K562 (cell line): ENCODE results near the gene SPATA45. TPM values are rescaled to one million over a fixed set of nuclear protein-coding genes. Genes with fewer than 3 reads are reported as not detected.

Experiments
- ADNP ChIP-seq: fragments of 200-800 bp; sonication (Bioruptor generic); IDR thresholded peaks from 2 replicates; pipeline ENCODE4 v1.6.1; 2016; ENCODE audit warnings: missing genetic modification characterization, missing compliant biosample characterization
- CHD2 ChIP-seq: IDR thresholded peaks from 2 replicates; pipeline ENCODE4 v1.6.1; 2011; ENCODE audit warnings: low read depth, low read length
- PHF8 ChIP-seq: fragments of 200-600 bp; sonication (generic); IDR thresholded peaks from 2 replicates; pipeline ENCODE4 v1.6.1; 2012; ENCODE audit warnings: mixed run types, mild to moderate bottlenecking, inconsistent platforms, low read length, moderate library complexity, borderline replicate concordance
- TBL1XR1 ChIP-seq, 2 experiments: IDR thresholded peaks; 2 replicates each; pipeline ENCODE4 v1.6.1; 2012; ENCODE audit warnings: improper control_type of control experiment in 2 of 2, low read length in 2 of 2, mild to moderate bottlenecking in 1 of 2
- TCF7L2 ChIP-seq: fragments of 150-350 bp; IDR thresholded peaks from 2 replicates; pipeline ENCODE4 v1.6.1; 2016; ENCODE audit warnings: low read depth, mild to moderate bottlenecking, low read length, moderate library complexity
- ZNF408 ChIP-seq: fragments of 250-450 bp; sonication (Bioruptor Pico); IDR thresholded peaks from 2 replicates; pipeline ENCODE4 v1.4.0; 2020; ENCODE audit warnings: low read depth, mild to moderate bottlenecking, moderate library complexity
- ZNF609 ChIP-seq: sonication (generic); formaldehyde crosslinking; IDR thresholded peaks from 2 replicates; pipeline ENCODE4 v1.8.1; 2023; ENCODE audit warnings: missing genetic modification reagents, mild to moderate bottlenecking, borderline replicate concordance
- polyA plus RNA-seq, 8 experiments: library from polyadenylated mRNA; depleted of rRNA in 4 of 8; stranded (reverse) in 5 of 8; unstranded in 3 of 8; fragments of >200 nt; fragmentation: Nextera tagmentation in 2 of 8; fragmentation: Illumina TruSeq in 1 of 8; extraction: Ambion mirVana in 2 of 8; extraction: Trizol in 1 of 8; gene quantifications; 2 replicates each; pipeline versions ENCODE4 v1.2.1 to v1.2.3, GENCODE V29; 2011 to 2014; ENCODE audit warnings: inconsistent platforms in 1 of 8, missing spikeins in 1 of 8
- total RNA-seq, 7 experiments: library from RNA; depleted of rRNA in 6 of 7; stranded (reverse); fragments of >200 nt in 6 of 7; fragmentation: Illumina TruSeq in 2 of 7; extraction: Trizol in 2 of 7; gene quantifications; 2 replicates each; pipeline versions ENCODE4 v1.2.1 to v1.2.3, GENCODE V29; 2011 to 2021; ENCODE audit warnings: low replicate concordance in 1 of 7
- TF ChIP-seq, protein P1 (sequence below), 2 experiments: fragments of 450-650 bp in 1 of 2; sonication (generic) in 1 of 2; formaldehyde crosslinking in 1 of 2; IDR thresholded peaks; 2 replicates each; pipeline versions ENCODE4 v1.7.1 to v1.9.0; 2016 to 2022; ENCODE audit warnings: inconsistent platforms in 1 of 2, mild to moderate bottlenecking in 1 of 2, missing genetic modification reagents in 1 of 2
- TF ChIP-seq, protein P2 (sequence below): sonication (generic); formaldehyde crosslinking; IDR thresholded peaks from 2 replicates; pipeline ENCODE4 v1.8.1; 2023; ENCODE audit warnings: mild to moderate bottlenecking, missing genetic modification reagents

SPATA45 gene
- total and polyA plus RNA-seq, 9 of the 15 experiments (the other 6 are each of a cell fraction or from before 2014, with no cell fraction given) = 0.18 TPM; not detected in 8

DNA sequence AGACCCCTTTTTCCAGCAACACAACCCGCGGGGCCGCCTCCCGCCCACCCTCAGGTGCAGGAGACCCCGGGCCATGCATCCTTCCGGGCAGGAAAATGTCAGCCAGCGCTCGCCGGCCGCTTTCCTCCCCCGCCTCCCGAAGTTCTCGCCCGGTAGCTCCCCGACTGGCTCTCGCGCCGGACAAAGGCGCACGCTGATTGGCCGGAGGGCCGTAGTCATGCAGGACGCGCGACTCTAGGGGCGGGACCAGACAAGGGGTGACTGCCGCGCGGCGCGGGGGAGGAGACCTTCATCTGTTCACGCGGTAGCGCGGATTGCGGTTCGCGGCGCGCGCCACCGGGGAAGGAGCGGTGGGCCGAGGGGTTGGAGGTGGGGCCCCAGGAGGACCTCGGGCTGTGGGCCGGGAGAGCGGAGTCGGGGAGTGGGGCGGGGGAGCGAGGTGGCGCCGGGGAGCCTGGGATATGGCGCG, 10.6 kb upstream of the SPATA45 start, which contains the start of gene FLVCR1 (continued):
- TF ChIP-seq ZNF609 (CRISPR knock-in tag) = no peak
- no peak for TF ChIP-seq ZNF408 (CRISPR knock-in tag)
- TF ChIP-seq CHD2 = peak; percentile 88
- TF ChIP-seq, protein P1, sequence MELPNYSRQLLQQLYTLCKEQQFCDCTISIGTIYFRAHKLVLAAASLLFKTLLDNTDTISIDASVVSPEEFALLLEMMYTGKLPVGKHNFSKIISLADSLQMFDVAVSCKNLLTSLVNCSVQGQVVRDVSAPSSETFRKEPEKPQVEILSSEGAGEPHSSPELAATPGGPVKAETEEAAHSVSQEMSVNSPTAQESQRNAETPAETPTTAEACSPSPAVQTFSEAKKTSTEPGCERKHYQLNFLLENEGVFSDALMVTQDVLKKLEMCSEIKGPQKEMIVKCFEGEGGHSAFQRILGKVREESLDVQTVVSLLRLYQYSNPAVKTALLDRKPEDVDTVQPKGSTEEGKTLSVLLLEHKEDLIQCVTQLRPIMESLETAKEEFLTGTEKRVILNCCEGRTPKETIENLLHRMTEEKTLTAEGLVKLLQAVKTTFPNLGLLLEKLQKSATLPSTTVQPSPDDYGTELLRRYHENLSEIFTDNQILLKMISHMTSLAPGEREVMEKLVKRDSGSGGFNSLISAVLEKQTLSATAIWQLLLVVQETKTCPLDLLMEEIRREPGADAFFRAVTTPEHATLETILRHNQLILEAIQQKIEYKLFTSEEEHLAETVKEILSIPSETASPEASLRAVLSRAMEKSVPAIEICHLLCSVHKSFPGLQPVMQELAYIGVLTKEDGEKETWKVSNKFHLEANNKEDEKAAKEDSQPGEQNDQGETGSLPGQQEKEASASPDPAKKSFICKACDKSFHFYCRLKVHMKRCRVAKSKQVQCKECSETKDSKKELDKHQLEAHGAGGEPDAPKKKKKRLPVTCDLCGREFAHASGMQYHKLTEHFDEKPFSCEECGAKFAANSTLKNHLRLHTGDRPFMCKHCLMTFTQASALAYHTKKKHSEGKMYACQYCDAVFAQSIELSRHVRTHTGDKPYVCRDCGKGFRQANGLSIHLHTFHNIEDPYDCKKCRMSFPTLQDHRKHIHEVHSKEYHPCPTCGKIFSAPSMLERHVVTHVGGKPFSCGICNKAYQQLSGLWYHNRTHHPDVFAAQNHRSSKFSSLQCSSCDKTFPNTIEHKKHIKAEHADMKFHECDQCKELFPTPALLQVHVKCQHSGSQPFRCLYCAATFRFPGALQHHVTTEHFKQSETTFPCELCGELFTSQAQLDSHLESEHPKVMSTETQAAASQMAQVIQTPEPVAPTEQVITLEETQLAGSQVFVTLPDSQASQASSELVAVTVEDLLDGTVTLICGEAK (IDR thresholded peaks at IDR 0.05) = no peak
- TF ChIP-seq, protein P1 (CRISPR knock-in tag; IDR thresholded peaks at IDR 0.05) = no peak
- TF ChIP-seq PHF8 = peak; percentile 81
- TF ChIP-seq TCF7L2 = no peak
- 0 out of 4 replicates have a peak, but pooled peaks have one; percentile 12 to 32 for TF ChIP-seq TBL1XR1 (IDR thresholded peaks at IDR 0.05; ENCODE audit: low read length in 2 of 2)
- TF ChIP-seq, protein P2, sequence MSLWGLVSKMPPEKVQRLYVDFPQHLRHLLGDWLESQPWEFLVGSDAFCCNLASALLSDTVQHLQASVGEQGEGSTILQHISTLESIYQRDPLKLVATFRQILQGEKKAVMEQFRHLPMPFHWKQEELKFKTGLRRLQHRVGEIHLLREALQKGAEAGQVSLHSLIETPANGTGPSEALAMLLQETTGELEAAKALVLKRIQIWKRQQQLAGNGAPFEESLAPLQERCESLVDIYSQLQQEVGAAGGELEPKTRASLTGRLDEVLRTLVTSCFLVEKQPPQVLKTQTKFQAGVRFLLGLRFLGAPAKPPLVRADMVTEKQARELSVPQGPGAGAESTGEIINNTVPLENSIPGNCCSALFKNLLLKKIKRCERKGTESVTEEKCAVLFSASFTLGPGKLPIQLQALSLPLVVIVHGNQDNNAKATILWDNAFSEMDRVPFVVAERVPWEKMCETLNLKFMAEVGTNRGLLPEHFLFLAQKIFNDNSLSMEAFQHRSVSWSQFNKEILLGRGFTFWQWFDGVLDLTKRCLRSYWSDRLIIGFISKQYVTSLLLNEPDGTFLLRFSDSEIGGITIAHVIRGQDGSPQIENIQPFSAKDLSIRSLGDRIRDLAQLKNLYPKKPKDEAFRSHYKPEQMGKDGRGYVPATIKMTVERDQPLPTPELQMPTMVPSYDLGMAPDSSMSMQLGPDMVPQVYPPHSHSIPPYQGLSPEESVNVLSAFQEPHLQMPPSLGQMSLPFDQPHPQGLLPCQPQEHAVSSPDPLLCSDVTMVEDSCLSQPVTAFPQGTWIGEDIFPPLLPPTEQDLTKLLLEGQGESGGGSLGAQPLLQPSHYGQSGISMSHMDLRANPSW (CRISPR knock-in tag) = peak; percentile 97; the same call in 1 of the 2 replicates
- TF ChIP-seq ADNP (tag) = no peak
